CD4-positive, alpha-beta T cell treated with Interleukin-1 beta for 1 hour (primary cell): ENCODE data around the gene TACC2.

Source experiments
- DNase-seq, 2 donors: peaks; one replicate each; pipeline ENCODE4 v3.0.0-alpha.2; 2020 to 2022

Gene TACC2

DNA sequence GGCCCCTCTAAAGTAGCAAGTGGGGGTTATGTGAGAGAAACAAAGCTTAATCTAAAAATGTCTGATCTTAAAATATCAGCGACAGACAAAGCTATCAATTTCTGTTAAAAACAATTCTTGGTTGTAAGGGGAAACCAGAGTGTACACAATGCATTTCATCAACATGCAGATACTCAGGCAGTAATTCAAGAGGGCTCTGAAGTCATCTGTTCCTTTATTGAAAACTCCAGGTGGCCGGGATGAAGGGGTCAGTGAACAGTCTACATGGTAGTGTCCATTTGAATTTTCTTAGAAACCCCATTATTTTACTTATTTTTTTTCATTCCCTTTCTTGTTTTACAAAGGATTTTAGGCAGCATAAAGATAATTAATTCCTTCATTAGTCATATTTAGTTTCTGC, 245.5 kb downstream of the TACC2 start:
- no peak for DNase-seq

DNA sequence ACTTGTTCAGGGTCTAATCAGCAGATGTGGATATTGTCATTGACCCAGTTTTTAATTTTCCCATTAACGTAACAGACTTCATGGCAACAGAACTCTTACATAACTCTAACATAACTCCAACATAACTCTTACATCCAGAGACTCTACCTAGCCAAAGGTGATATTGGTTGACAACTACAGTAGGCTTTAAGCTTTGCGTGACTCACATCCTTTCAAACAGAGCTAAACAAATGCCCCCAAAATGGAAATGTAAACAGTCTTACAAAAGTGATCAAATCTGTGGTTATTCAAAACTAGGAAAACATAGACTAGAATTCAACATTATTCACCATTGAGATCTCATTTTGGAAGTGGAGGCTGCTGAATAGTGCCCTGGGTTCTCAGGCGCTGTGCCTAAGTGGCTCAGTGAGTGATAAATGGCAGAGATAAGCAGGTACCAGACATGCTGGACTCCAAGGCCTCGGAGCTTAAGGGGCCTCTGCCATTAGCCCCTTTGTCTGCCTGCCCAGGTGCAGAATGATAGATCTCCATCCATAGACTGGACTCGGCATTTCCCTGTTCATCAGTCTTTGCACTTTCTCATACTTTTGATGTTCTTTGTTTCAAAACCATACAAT, 247.8 kb downstream of the TACC2 start:
- no peak for DNase-seq

DNA sequence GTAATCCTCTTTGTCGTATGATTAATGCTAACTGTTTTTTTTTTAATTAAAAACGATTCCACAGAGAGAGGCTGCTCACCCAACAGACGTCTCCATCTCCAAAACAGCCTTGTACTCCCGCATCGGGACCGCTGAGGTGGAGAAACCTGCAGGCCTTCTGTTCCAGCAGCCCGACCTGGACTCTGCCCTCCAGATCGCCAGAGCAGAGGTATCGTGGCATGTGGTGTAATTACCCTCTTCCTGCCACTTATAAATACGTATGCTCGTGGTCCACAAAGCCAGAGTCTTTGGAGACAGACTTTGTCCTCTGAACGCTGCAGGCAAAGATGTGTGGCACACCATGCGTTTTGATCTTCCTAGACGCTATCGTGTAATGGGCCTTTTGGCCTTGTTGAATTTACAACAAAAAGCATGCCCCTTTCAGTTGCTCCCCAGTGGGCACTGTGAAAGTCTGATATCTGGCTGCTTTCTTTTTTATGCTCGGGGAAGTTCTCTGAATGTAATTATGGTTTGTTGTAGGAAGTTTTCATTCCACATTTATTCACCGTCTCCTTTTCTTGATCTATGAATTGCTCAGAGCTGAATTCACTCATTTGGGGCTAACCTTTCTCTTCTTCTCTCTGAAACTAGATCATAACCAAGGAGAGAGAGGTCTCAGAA, 248.5 kb downstream of the TACC2 start:
- DNase-seq, result no peak

GRCh38 chr10:122239578-122240257, 250.8 kb downstream of the TACC2 start:
- DNase-seq, result no peak

DNA sequence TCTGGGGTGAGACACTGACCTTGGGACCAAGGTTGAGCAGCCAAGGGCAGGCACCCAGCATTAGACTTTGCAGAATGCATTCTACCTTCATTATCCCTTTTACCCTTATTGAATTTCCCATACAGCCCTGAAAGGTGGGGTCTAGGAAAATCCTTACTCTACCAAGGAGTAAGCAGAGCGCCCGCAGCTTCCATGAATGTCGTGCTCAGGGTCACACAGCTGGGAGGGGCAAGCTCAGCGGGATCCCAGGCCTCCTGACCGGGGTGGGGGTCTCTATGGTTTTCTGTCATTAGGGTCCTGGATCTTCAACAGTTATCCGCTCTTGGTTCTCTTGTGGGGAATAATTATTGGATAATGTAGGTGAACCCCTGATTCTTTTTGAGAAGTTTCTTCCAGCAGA, 251.4 kb downstream of the TACC2 start:
- DNase-seq, result no peak

DNA sequence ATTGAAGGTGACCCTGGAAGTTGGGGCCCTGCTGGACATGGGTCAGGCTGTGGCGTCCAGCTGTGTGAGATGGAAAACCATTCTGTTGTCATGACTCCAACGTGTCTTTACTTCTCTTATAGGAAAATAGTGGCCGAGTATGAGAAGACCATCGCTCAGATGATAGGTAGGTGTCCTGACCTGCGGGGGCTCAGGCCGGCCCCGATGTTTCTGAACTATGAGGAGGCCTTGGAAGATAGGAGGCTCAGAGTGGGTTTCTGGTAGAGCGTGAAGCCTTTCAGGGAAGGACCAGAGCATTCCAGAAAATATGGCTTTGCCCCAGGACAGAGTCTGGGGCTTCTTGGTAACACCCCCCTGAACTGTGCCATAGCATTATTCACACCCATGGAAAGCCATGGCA, 252.9 kb downstream of the TACC2 start:
- no peak for DNase-seq

DNA sequence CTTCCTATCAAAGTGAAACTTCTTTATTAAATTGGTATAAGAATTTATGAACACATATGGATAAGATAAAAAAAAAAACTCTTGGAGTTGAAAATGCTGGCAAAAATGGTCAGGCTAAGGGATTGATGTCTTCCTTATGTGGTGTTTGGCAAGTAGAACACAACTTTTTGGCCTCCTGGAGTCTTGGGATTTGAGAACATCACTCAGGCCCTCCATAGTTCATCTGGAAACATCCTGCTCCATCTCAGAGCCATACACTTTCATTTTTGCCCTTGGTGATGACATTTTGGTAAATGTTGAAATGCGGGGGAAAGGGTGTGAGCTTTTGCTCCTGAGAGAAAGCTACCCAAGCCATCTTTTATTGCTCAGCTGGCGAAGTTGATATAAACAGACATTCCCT, 254.6 kb downstream of the TACC2 start:
- no peak for DNase-seq

GRCh38 chr10:122244001-122244975, 255.3 kb downstream of the TACC2 start:
- no peak for DNase-seq

- DNase-seq, result no peak
Observed at GRCh38 chr10:122245136-122245535, 256.2 kb downstream of the TACC2 start.

DNA sequence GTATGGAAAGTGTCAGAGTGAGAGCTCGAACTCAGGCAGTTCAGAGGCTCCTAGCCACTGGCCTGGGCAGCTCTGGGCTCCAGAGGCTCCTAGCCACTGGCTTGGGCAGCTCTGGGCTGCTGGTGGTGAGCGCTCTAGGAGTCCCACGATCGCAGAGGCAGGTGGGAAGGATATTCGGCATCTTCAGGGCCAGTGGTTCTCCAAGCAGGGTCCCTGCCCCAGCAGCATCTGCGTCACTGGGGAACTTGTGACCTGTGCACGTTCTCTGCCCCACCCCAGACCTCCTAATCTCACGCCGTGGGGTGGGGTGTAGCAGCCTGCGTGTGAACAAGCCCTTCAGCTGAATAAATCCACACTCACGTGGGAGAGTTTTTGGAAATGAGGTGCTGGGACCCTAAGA, 256.9 kb downstream of the TACC2 start:
- DNase-seq, result no peak

GRCh38 chr10:122246830-122247520, 258.0 kb downstream of the TACC2 start:
- no peak for DNase-seq

DNA sequence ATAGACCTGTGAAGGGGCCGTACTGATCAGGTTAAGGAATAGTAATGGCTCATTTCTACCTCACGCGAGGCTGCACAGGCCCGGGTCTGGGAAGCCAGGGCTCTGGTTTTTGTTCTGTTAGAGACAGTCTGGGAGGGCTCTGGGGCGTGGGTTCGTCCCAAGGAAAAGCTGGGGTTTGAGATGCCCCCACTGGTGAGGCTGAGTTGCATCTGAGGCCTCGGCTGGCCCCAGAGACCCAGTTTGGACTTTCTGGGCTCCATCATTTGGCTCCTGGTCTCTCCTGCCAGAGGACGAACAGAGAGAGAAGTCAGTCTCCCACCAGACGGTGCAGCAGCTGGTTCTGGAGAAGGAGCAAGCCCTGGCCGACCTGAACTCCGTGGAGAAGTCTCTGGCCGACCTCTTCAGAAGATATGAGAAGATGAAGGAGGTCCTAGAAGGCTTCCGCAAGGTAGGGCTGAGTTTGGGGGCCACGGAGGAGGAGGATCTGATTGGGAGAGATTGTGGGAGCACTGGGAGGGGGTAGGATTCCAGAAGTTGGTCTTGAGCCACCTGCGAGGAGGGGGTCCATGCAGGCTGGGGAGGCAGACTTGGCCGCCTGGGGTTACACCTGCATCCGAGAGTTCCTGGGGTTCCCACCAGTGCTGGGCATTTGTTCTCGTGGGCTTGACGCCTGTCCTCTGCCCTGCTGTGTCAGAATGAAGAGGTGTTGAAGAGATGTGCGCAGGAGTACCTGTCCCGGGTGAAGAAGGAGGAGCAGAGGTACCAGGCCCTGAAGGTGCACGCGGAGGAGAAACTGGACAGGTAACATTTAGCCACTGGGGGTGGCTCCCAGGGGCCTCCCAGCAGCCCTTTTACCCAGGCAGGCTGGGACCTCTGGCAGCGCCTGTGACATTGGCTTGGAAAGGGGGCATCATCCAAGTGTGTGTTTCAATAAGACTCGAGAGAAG, 259.7 kb downstream of the TACC2 start:
- no peak for DNase-seq

DNA sequence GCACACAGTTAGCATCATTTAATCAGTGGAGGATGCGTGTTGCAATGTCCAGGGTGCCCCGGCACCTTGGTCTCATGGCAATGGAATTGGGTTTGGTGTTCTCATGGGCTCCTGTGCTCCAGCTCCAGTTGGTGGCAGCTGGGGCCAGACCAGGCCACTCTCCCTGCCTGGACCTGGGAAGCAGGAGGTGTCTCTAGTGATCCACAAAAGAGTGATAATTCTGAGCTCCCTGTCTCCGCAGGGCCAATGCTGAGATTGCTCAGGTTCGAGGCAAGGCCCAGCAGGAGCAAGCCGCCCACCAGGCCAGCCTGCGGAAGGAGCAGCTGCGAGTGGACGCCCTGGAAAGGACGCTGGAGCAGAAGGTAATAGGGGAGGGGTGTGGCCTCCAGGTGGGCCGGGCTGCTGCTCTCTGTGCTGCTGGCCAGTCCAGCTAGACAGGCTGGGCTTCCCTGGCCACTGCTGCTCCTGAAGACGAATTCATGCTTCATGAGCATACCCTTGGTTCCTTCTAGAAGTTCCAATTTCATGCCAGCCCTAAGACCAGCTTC, 260.4 kb downstream of the TACC2 start:
- no peak for DNase-seq

- no peak for DNase-seq
Observed at GRCh38 chr10:122249991-122250750, 261.2 kb downstream of the TACC2 start.

DNA sequence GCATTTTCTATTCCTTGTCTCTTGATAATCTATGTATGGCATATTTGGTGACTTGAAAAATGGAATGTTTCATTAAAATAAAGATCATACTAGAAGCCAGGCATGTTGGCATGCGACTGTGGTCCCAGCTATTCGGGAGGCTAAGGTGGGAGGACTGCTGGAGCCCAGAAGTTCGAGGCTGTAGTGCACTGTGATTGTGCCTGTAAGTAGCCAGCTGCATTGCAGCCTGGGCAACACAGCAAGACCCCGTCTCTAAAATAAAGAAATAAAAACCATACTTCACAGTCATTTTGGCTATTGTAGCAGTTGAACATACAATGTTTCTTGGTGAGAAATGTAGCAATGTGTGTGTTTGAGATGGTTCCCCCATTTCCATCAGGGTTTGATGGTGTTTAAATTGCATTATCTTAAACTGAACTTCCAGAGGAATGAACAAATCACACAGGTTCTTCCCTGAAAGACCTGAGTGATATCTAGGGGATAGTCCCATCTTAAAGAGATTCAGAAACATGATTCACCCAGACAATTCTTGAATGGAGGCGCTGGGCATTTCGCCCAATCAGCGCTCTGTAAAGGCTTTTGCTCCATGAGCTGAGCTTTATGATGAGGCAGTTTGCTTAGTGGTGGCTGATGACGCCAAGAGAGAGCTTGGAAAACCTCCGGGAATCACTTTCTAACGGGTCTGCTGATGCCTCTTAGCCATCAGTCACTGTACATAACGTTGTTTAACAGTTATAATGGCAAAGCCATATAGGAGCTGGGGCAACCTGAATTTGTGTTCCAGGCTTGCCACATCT, 262.7 kb downstream of the TACC2 start:
- no peak for DNase-seq

DNA sequence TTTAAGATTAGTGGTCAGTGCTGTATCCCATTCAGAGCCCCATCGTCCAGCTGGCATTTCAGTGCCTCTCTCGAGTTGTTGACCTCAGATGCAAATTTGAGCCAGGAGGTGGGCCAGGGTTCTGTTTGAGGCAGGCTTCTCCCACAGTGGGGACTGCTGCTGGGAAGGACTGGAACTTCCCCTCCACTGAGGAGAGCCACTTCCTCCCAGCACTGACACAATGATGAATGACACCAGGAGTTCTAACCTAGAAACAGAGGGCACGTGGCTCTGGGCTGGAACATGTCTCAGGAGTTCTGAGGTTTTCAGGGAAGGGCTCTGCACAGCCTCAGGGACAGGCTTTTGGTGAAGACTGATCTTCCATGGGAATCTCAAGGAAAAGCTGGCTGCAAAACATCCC, 263.8 kb downstream of the TACC2 start:
- DNase-seq, result no peak

DNA sequence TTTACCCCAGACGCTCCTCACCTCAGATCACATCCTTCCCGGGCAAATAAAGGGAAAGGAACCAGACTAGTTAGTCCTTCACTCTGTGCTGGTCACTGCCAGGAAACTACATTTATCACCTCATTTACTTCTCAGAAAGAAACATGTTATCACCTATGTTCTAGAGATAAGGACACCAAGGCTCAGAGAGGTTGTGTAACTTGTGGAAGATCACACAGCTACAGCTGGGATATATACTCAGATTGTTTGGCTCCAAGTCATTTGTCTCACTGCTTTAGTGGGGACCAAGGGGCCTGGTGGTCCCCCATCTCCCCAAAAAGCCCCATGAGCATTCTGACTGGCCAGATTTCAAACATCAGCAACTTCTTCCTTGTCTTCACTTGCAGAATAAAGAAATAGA, 264.6 kb downstream of the TACC2 start:
- DNase-seq, result no peak

DNA sequence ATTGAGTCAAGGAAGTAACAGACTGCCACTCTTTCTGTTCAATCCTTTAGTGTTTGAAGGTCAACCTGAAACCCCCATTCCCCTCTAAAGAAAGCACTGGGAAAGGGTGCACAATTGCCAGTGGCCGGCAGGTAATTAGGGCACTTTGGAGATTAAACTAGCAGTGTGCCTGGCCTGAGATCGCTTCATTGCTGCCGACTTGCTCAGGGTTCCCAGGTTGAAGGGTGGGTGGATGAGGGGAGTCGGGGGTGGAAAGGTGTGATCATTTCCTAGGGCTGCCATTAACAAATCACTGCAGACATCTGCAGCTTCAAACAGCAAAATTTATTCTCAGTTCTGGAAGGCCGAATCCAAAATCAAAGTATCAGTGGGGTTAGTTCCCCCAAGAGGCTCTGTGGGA, 265.9 kb downstream of the TACC2 start:
- no peak for DNase-seq

DNA sequence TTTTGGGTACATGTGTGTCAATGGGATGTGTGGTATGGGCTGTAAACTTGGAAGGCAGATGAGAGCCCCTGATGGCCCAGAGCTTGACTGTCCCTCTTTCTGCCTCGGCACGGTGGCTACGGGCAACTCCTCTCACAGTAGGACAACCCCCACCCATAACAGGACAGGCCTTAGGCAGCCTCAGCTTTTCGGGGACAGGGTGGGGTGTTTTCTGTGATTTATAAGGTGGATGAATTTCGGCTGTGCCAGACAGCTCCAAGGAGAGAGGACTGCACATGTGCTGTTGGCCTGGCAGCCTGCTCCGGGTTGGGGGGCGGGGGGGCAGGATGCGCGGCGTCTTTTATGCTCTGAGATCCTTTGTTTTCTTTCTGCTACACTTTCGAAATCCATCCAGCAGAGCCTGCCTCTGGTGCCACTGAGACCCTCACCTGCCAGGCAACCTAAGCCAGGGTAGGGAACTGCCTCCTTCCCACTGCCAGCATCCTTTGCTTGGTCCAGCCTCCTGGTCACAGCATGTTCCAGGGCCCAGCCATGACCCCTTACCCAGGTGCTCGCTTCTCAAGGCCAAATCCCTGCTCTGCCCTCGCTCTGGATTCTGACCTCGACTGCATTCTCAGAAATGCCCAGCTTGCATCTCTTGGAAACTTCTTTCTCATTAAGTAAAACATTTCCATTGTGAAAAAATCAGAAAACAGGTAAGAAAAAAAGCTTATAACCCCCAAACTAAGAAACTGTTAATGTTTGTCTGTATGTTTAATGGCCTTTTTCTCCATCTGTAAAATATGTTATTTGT, 266.7 kb downstream of the TACC2 start:
- no peak for DNase-seq
